K562 treated with DMSO at 1 percent for 4 hours (cell line): ENCODE measurements around the gene DDN. TPM values are rescaled to one million over a fixed set of nuclear protein-coding genes. Genes with fewer than 3 reads are reported as not detected.

Experiments used
- total RNA-seq: library from RNA; unstranded; fragments of 300-600 nt; gene quantifications from 2 replicates; pipeline ENCODE4 v1.2.3, GENCODE V29; 2022; ENCODE audit not compliant: insufficient read depth

DDN gene
- total RNA-seq: 0.73 and 1.4 TPM in 2 replicates

DNA sequence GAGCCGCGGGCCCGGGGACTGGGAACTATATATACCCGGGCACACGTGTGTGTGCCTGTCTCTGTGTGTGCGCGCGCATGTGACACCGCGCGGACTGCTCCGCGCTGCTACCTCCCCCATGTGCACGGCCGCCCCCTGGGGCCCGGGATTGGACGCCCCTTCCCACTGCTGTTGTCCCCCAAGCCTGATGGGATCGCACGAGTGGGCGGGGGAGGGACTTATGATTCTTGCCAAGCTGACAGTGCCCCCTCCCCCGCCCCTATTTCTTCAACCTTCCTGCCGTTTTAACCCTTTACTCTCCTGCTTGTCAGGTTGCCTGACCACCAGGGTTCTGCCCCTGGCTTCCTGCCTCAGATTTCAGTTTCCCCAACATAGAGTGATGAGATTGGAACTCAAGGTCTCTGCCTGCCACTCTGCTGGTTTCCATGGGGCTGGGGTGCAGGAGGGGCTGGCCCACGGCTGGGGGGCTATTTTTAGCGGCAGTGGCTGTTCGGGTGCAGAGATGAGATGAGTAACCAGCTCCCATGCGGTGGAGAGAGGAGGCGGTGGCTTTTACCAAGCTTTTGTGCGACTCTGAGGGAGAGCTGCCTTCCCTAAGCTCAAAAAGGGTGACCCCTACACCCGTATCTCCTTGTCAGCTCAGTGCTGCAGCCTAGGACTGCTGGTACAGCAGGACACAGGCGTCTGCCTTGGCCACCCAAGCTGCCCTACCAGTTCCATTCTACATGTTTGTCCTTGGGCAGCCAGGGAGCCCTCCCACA, at the start of gene DDN:
DDN (minus strand) TSS at position 5 of the 761 bp plus-strand sequence. CDS start 88 bp downstream, outside the sequence.

DNA sequence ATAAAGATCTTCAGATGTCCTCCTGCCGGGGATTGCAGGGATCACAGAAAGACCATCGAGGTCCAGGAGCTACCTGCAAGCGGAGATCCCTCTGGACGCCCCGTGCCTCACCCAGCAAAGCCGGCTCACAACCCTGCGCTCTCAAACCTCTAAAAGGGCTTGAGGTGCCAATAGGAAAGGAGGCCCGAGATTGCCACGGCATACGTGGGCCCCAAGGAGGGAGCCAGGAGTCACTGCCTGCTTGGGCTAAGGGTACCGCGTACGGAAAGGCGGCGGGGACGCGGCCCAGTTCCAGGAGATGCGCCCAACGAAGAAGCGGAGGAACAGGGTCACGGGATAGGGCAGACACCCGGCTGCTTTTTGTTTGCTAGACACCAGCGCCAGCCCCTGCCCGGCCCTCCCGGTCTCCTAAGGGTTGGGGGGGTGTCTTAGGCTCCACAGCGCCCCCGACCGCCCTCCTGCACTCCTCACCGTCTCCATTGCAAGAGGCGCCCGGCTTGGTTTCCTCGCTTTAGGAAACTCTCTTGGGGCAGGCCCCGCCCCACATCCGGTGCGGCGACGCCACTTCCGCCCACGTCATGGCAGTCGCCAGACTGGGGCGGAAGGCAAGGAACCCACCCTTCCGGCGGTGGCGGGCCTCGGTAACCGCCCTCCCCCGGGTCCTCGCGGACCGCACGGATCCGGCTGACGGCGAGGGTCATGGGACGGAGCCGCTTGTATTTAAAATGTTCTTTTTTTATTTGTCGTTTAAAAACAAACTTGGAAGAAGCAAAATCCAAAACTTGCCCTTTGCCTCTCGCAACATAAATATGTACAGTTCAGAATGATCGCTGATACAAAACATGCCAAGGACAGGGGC, 19.3 kb upstream of the DDN start, which contains the start of gene PRKAG1:
PRKAG1 (minus strand) TSS at position 516 of the 859 bp plus-strand sequence; CDS start at position 480, 36 bp downstream.

DNA sequence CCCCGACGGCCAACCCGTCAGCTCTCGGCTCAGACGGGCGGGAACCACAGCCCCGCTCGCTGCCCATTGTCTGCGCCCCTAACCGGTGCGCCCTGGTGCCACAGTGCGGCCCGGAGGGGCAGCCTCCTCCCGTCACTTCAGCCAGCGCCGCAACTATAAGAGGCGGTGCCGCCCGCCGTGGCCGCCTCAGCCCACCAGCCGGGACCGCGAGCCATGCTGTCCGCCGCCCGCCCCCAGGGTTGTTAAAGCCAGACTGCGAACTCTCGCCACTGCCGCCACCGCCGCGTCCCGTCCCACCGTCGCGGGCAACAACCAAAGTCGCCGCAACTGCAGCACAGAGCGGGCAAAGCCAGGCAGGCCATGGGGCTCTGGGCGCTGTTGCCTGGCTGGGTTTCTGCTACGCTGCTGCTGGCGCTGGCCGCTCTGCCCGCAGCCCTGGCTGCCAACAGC, 20.9 kb downstream of the DDN start, which contains the start of gene WNT1:
WNT1 (plus strand) TSS at position 32 of the 450 bp plus-strand sequence; CDS start at position 361, 329 bp downstream.

DNA sequence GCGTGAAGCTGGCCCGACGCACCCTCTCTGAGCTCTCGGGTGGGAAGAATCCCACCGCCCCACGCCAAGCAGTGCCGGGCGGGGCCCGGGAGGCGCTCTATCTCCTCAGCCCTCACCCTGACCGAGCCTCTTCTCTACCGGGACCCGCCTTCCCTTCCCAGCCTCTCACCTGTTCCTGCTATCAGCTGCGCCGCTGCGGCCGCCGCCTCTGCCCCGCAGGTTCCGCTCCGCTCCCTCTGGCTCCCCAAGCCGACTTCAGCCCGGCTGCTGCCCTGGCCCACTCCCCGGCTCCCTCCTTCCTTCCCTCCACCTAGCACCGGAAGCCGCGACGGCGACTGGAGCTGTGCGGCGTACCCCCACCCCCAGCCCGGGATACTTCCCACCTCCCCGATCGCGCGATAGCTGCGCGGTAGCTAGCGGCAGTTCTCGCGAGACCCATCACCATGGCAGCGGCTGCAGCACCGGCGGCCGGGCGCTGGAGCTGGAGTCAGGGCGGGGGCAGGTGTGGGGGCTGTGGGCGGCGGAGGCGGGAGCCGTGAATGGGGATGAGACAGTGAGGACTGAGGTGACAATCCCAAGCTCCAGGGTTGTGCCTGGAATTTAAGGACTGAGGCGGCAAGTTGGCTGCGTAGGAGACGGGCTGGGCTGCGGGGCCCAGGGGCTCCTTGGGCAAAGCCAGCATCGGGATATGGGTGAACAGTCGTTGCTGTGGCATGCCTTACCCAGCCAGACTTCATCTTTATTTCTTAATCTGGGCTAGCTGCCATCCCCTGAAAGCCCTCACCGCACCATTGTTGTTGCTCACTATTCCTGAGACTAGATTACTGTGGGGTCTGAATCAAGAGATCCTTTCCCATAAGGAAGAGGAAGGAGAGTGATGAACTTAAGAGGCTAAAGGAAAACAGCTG, 41.8 kb downstream of the DDN start, which contains the start of gene ARF3:
ARF3 (minus strand) TSS at position 347 of the 908 bp plus-strand sequence. CDS start 16,392 bp downstream, outside the sequence.

Other genes starting within 250 kb of the DDN start
- gene ADCY6, start 210.3 kb downstream of the DDN start, total RNA-seq: 0.46 and 0.79 TPM in 2 replicates
- 1.4 and 2.4 TPM in 2 replicates for gene CACNB3, start 180.9 kb downstream of the DDN start, total RNA-seq
- gene DDX23, start 147.2 kb downstream of the DDN start, total RNA-seq: 61.7 and 73.8 TPM in 2 replicates
- 1.8 and 1.9 TPM in 2 replicates for gene RND1, start 133.5 kb downstream of the DDN start, total RNA-seq
- 4.6 and 8.3 TPM in 2 replicates for gene FKBP11, start 73.9 kb downstream of the DDN start, total RNA-seq
- gene ARF3, start 41.9 kb downstream of the DDN start, total RNA-seq: 50.5 and 56.3 TPM in 2 replicates
- gene WNT10B, start 27.6 kb downstream of the DDN start, total RNA-seq: 0.31 TPM in 1 of 2 replicates, not detected in the other
- not detected in 2 replicates for gene WNT1, start 21.1 kb downstream of the DDN start, total RNA-seq
- 60.7 and 65.8 TPM in 2 replicates for gene PRKAG1, start 19.4 kb upstream of the DDN start, total RNA-seq
- gene KMT2D, start 61.4 kb upstream of the DDN start, total RNA-seq: 31.9 and 41.7 TPM in 2 replicates
- 14.1 and 17.7 TPM in 2 replicates for gene RHEBL1, start 70.6 kb upstream of the DDN start, total RNA-seq
- 3.8 and 4.5 TPM in 2 replicates for gene DHH, start 95.4 kb upstream of the DDN start, total RNA-seq
- 23.6 and 30.6 TPM in 2 replicates for gene LMBR1L, start 111.5 kb upstream of the DDN start, total RNA-seq
- 2,409 and 2,413 TPM in 2 replicates for gene TUBA1B, start 132.0 kb upstream of the DDN start, total RNA-seq
- 27.3 and 34.8 TPM in 2 replicates for gene TUBA1A, start 189.7 kb upstream of the DDN start, total RNA-seq